HEK293 (cell line): ENCODE data around the gene ATXN7.

Experiments
- CTCF ChIA-PET: fragments of 350-600 bp; formaldehyde crosslinking; extraction: SDS; loops from one replicate; lab custom pipeline; 2021; ENCODE audit warnings: antibody characterized with exemption; lab: Yijun Ruan, JAX
- POLR2A ChIA-PET: fragments of 300-600 bp; formaldehyde crosslinking; extraction: SDS; loops from one replicate; lab custom pipeline; 2020; ENCODE audit warnings: antibody characterized with exemption, inconsistent platforms; lab: Yijun Ruan, JAX
- H3K27ac ChIP-seq: fragments of 200-500 bp; sonication (Bioruptor generic); 2 replicates; pipeline ENCODE4 v1.5.1; 2014; ENCODE audit warnings: low read depth, low read length, control low read depth, inconsistent platforms; ENCODE audit errors: extremely low read depth
- H3K36me3 ChIP-seq, 2 experiments: fragments of 200-500 bp in 1 of 2; sonication (Bioruptor generic) in 1 of 2; 1 replicate in 1 of 2; 2 replicates in 1 of 2; pipeline ENCODE4 v1.5.1; 2014 to 2017; ENCODE audit warnings: inconsistent platforms in 2 of 2, low read length in 2 of 2; ENCODE audit not compliant: control insufficient read depth in 2 of 2, insufficient read depth in 1 of 2
- H3K4me1 ChIP-seq: fragments of 200-500 bp; sonication (Bioruptor generic); 2 replicates; pipeline ENCODE4 v1.5.1; 2014; ENCODE audit warnings: mild to moderate bottlenecking, low read length, inconsistent platforms; ENCODE audit not compliant: control insufficient read depth, insufficient read depth
- H3K4me3 ChIP-seq: 2 replicates; pipeline ENCODE4 v1.5.1; 2011; ENCODE audit warnings: low read depth, mild to moderate bottlenecking, control low read depth, low read length, moderate library complexity
- H3K9me3 ChIP-seq: fragments of 200-500 bp; sonication (Bioruptor generic); 2 replicates; pipeline ENCODE4 v1.5.1; 2014; ENCODE audit warnings: low read depth, low read length, inconsistent platforms; ENCODE audit not compliant: control insufficient read depth, insufficient read depth
- ATF2 ChIP-seq: fragments of 450-650 bp; formaldehyde crosslinking; IDR thresholded peaks from 2 replicates; pipeline ENCODE4 v1.5.1; 2016; ENCODE audit warnings: missing biosample characterization, missing genetic modification characterization, low read depth
- HOXA7 ChIP-seq: sonication (generic); formaldehyde crosslinking; IDR thresholded peaks from 2 replicates; pipeline ENCODE4 v1.8.1; 2022; ENCODE audit warnings: missing genetic modification reagents, borderline replicate concordance
- IKZF3 ChIP-seq: fragments of 450-650 bp; IDR thresholded peaks from 2 replicates; pipeline ENCODE4 v1.5.0; 2018; ENCODE audit warnings: missing biosample characterization, mild to moderate bottlenecking, missing genetic modification characterization, moderate library complexity
- KLF10 ChIP-seq: fragments of 450-650 bp; IDR thresholded peaks from 2 replicates; pipeline ENCODE4 v1.5.1; 2018; ENCODE audit warnings: missing biosample characterization, mild to moderate bottlenecking, missing genetic modification characterization
- KLF16 ChIP-seq: fragments of 450-650 bp; formaldehyde crosslinking; IDR thresholded peaks from 2 replicates; pipeline ENCODE4 v1.5.1; 2017; ENCODE audit warnings: missing biosample characterization, missing genetic modification characterization
- KLF9 ChIP-seq: fragments of 450-650 bp; formaldehyde crosslinking; IDR thresholded peaks from 2 replicates; pipeline ENCODE4 v1.5.1; 2016; ENCODE audit warnings: missing biosample characterization, missing genetic modification characterization, low read depth
- OVOL3 ChIP-seq: fragments of 450-650 bp; formaldehyde crosslinking; IDR thresholded peaks from 2 replicates; pipeline ENCODE4 v1.5.1; 2016; ENCODE audit warnings: missing biosample characterization, missing genetic modification characterization
- SP3 ChIP-seq: fragments of 450-650 bp; formaldehyde crosslinking; IDR thresholded peaks from 2 replicates; pipeline ENCODE4 v1.5.1; 2016; ENCODE audit warnings: missing biosample characterization, missing genetic modification characterization
- SP7 ChIP-seq: fragments of 450-650 bp; formaldehyde crosslinking; IDR thresholded peaks from 2 replicates; pipeline ENCODE4 v1.5.1; 2016; ENCODE audit warnings: missing biosample characterization, missing genetic modification characterization
- ZBTB48 ChIP-seq: fragments of 450-650 bp; formaldehyde crosslinking; IDR thresholded peaks from 2 replicates; pipeline ENCODE4 v1.5.1; 2016; ENCODE audit warnings: missing biosample characterization, missing genetic modification characterization
- ZFP69B ChIP-seq: fragments of 450-650 bp; formaldehyde crosslinking; IDR thresholded peaks from 2 replicates; pipeline ENCODE4 v1.5.1; 2016; ENCODE audit warnings: missing biosample characterization, missing genetic modification characterization
- ZNF155 ChIP-seq: fragments of 450-650 bp; formaldehyde crosslinking; IDR thresholded peaks from 2 replicates; pipeline ENCODE4 v1.5.1; 2016; ENCODE audit warnings: missing biosample characterization, missing genetic modification characterization
- ZNF157 ChIP-seq: fragments of 450-650 bp; formaldehyde crosslinking; IDR thresholded peaks from 2 replicates; pipeline ENCODE4 v1.5.1; 2016; ENCODE audit warnings: missing biosample characterization, missing genetic modification characterization
- ZNF2 ChIP-seq: fragments of 450-650 bp; formaldehyde crosslinking; IDR thresholded peaks from 2 replicates; pipeline ENCODE4 v1.5.1; 2016; ENCODE audit warnings: missing biosample characterization, missing genetic modification characterization
- ZNF341 ChIP-seq: fragments of 450-650 bp; formaldehyde crosslinking; IDR thresholded peaks from 2 replicates; pipeline ENCODE4; 2016; ENCODE audit warnings: low read depth, missing biosample characterization, missing genetic modification characterization
- ZNF366 ChIP-seq: fragments of 450-650 bp; formaldehyde crosslinking; conservative IDR thresholded peaks from 2 replicates; pipeline ENCODE4 v1.5.1; 2016; ENCODE audit warnings: missing biosample characterization, missing genetic modification characterization
- ZNF426 ChIP-seq: fragments of 450-650 bp; formaldehyde crosslinking; IDR thresholded peaks from 2 replicates; pipeline ENCODE4 v1.5.1; 2017; ENCODE audit warnings: missing biosample characterization, missing genetic modification characterization, mild to moderate bottlenecking, inconsistent platforms, moderate library complexity
- ZNF501 ChIP-seq: fragments of 450-650 bp; formaldehyde crosslinking; IDR thresholded peaks from 2 replicates; pipeline ENCODE4 v1.5.1; 2016; ENCODE audit warnings: missing biosample characterization, missing genetic modification characterization
- ZNF560 ChIP-seq: fragments of 450-650 bp; formaldehyde crosslinking; IDR thresholded peaks from 2 replicates; pipeline ENCODE4 v1.5.1; 2017; ENCODE audit warnings: missing biosample characterization, missing genetic modification characterization, borderline replicate concordance
- ZNF600 ChIP-seq: fragments of 450-650 bp; formaldehyde crosslinking; IDR thresholded peaks from 2 replicates; pipeline ENCODE4 v1.5.1; 2016; ENCODE audit warnings: missing biosample characterization, missing genetic modification characterization
- ZNF677 ChIP-seq: fragments of 450-650 bp; IDR thresholded peaks from 2 replicates; pipeline ENCODE4 v1.5.0; 2018; ENCODE audit warnings: missing biosample characterization, mild to moderate bottlenecking, missing genetic modification characterization, moderate library complexity
- ZNF776 ChIP-seq: fragments of 450-650 bp; formaldehyde crosslinking; IDR thresholded peaks from 2 replicates; pipeline ENCODE4 v1.5.0; 2017; ENCODE audit warnings: missing biosample characterization, missing genetic modification characterization, borderline replicate concordance
- ZNF830 ChIP-seq: fragments of 450-650 bp; IDR thresholded peaks from 2 replicates; pipeline ENCODE4 v1.5.0; 2018; ENCODE audit warnings: missing biosample characterization, missing genetic modification characterization, low read depth, mild to moderate bottlenecking, moderate library complexity
- TF ChIP-seq, protein P1 (sequence below): fragments of 450-650 bp; formaldehyde crosslinking; IDR thresholded peaks from 2 replicates; pipeline ENCODE4 v1.5.1; 2016; ENCODE audit warnings: missing biosample characterization, missing genetic modification characterization
- TF ChIP-seq, protein P2 (sequence below): fragments of 450-650 bp; formaldehyde crosslinking; IDR thresholded peaks from 2 replicates; pipeline ENCODE4 v1.5.1; 2016; ENCODE audit warnings: missing biosample characterization, missing genetic modification characterization

ATXN7 gene

GRCh38 chr3:64046996-64047594 is 183.4 kb downstream of the ATXN7 start:
- Histone ChIP-seq H3K4me3 (no peak overlapping the region), H3K9me3 (no peaks in the 10 kb centered on the region), H3K36me3 (no peaks in the 10 kb centered on the region), H3K27ac (no peak overlapping the region), H3K4me1 (no peaks in the 10 kb centered on the region)
- CTCF ChIA-PET, result no interaction called here
- TF ChIP-seq ZNF600 (tag by site-specific recombination) (no peak), KLF10 (tag by site-specific recombination) (no peak), OVOL3 (tag by site-specific recombination) (no peak), ZNF155 (tag by site-specific recombination) (no peak), KLF9 (tag by site-specific recombination) (no peak), ZNF677 (no peak), ZFP69B (no peak), ZBTB48 (no peak), ZNF157 (tag by site-specific recombination) (no peak)
- TF ChIP-seq, protein P1, sequence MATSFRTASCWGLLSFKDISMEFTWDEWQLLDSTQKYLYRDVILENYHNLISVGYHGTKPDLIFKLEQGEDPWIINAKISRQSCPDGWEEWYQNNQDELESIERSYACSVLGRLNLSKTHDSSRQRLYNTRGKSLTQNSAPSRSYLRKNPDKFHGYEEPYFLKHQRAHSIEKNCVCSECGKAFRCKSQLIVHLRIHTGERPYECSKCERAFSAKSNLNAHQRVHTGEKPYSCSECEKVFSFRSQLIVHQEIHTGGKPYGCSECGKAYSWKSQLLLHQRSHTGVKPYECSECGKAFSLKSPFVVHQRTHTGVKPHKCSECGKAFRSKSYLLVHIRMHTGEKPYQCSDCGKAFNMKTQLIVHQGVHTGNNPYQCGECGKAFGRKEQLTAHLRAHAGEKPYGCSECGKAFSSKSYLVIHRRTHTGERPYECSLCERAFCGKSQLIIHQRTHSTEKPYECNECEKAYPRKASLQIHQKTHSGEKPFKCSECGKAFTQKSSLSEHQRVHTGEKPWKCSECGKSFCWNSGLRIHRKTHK (tag by site-specific recombination), result no peak
- POLR2A ChIA-PET, result no interaction called here

DNA sequence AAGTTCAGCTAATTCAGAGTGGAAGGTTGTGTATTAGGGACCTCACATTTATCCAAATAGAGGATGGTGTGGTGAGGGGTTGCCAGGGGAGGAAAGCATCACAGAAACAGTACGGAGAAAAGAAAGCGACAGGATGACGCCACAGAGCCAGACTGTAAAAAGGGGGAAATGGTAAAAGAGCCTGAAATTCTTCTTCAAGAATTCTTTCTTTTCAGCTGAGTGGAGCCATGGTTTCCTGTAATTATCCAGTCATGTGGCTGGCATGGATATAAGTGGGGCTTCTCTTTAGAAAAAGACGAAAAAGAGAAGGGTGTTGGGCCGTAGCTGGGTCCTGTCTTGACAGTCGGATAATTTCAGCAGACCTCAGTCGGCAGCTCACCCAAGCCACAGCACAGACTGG is 184.1 kb downstream of the ATXN7 start:
- Histone ChIP-seq H3K27ac (no peak overlapping the region), H3K9me3 (no peaks in the 10 kb centered on the region), H3K4me1 (no peaks in the 10 kb centered on the region), H3K4me3 (no peak overlapping the region), H3K36me3 (no peaks in the 10 kb centered on the region)
- POLR2A ChIA-PET, result no interaction called here
- CTCF ChIA-PET, result no interaction called here
- TF ChIP-seq KLF16 (tag by site-specific recombination) (no peak), ZNF560 (tag by site-specific recombination) (no peak), ZNF2 (no peak), SP3 (no peak), ZNF426 (tag by site-specific recombination) (no peak), ZNF341 (tag by site-specific recombination) (no peak), ZBTB48 (no peak), ZNF501 (tag by site-specific recombination) (no peak), ZNF776 (tag by site-specific recombination) (no peak), ZNF157 (tag by site-specific recombination) (no peak), ZNF366 (tag by site-specific recombination) (no peak), ZNF830 (no peak), ATF2 (no peak), HOXA7 (CRISPR knock-in tag) (no peak), SP7 (tag by site-specific recombination) (no peak), IKZF3 (no peak)
- TF ChIP-seq, protein P2, sequence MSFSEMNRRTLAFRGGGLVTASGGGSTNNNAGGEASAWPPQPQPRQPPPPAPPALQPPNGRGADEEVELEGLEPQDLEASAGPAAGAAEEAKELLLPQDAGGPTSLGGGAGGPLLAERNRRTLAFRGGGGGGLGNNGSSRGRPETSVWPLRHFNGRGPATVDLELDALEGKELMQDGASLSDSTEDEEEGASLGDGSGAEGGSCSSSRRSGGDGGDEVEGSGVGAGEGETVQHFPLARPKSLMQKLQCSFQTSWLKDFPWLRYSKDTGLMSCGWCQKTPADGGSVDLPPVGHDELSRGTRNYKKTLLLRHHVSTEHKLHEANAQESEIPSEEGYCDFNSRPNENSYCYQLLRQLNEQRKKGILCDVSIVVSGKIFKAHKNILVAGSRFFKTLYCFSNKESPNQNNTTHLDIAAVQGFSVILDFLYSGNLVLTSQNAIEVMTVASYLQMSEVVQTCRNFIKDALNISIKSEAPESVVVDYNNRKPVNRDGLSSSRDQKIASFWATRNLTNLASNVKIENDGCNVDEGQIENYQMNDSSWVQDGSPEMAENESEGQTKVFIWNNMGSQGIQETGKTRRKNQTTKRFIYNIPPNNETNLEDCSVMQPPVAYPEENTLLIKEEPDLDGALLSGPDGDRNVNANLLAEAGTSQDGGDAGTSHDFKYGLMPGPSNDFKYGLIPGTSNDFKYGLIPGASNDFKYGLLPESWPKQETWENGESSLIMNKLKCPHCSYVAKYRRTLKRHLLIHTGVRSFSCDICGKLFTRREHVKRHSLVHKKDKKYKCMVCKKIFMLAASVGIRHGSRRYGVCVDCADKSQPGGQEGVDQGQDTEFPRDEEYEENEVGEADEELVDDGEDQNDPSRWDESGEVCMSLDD (tag by site-specific recombination), result no peak
